ENCODE measurements around the gene NDUFS3. TPM values are rescaled to one million over a fixed set of nuclear protein-coding genes. Genes with fewer than 3 reads are reported as not detected.
A peak's percentile ranks its signal among the peaks of the same experiment; 100 is the strongest.
"Not testable (repeated sequence)": the region's sequence is repeated elsewhere in the genome, so short reads cannot be mapped to it uniquely, and the experiment has no call there.

Gene NDUFS3
- total RNA-seq, 1 donor from 2014 or later: 199 TPM

GRCh38 chr11:47541070-47541469 lies 37.8 kb upstream of the NDUFS3 start:
- Mint-ChIP-seq H3K27ac (ENCODE audit: unreplicated experiment) (peak overlapping the region; percentile 28), H3K36me3 (ENCODE audit: low read depth, unreplicated experiment) (peaks cover 4% of the 10 kb centered on the region), H3K4me3 (ENCODE audit: unreplicated experiment) (no peak overlapping the region), H3K4me1 (ENCODE audit: unreplicated experiment) (peaks cover 31% of the 10 kb centered on the region), H3K9me3 (ENCODE audit: unreplicated experiment) (no peaks in the 10 kb centered on the region), H3K27me3 (ENCODE audit: unreplicated experiment) (peaks cover 1% of the 10 kb centered on the region)
- no peak for DNase-seq (ENCODE audit: low spot score)
- TF ChIP-seq, protein P1, sequence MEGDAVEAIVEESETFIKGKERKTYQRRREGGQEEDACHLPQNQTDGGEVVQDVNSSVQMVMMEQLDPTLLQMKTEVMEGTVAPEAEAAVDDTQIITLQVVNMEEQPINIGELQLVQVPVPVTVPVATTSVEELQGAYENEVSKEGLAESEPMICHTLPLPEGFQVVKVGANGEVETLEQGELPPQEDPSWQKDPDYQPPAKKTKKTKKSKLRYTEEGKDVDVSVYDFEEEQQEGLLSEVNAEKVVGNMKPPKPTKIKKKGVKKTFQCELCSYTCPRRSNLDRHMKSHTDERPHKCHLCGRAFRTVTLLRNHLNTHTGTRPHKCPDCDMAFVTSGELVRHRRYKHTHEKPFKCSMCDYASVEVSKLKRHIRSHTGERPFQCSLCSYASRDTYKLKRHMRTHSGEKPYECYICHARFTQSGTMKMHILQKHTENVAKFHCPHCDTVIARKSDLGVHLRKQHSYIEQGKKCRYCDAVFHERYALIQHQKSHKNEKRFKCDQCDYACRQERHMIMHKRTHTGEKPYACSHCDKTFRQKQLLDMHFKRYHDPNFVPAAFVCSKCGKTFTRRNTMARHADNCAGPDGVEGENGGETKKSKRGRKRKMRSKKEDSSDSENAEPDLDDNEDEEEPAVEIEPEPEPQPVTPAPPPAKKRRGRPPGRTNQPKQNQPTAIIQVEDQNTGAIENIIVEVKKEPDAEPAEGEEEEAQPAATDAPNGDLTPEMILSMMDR (IDR thresholded peaks at IDR 0.05; ENCODE audit: unreplicated experiment): no peak

GRCh38 chr11:47545298-47545697 lies 33.6 kb upstream of the NDUFS3 start:
- TF ChIP-seq, protein P1 (IDR thresholded peaks at IDR 0.05; ENCODE audit: unreplicated experiment): no peak
- Mint-ChIP-seq H3K27me3 (ENCODE audit: unreplicated experiment) (peaks cover 1% of the 10 kb centered on the region), H3K4me1 (ENCODE audit: unreplicated experiment) (peaks cover 17% of the 10 kb centered on the region), H3K27ac (ENCODE audit: unreplicated experiment) (no peak overlapping the region), H3K9me3 (ENCODE audit: unreplicated experiment) (no peaks in the 10 kb centered on the region), H3K36me3 (ENCODE audit: low read depth, unreplicated experiment) (peaks cover 7% of the 10 kb centered on the region), H3K4me3 (ENCODE audit: unreplicated experiment) (no peak overlapping the region)
- DNase-seq (ENCODE audit: low spot score): no peak

DNA sequence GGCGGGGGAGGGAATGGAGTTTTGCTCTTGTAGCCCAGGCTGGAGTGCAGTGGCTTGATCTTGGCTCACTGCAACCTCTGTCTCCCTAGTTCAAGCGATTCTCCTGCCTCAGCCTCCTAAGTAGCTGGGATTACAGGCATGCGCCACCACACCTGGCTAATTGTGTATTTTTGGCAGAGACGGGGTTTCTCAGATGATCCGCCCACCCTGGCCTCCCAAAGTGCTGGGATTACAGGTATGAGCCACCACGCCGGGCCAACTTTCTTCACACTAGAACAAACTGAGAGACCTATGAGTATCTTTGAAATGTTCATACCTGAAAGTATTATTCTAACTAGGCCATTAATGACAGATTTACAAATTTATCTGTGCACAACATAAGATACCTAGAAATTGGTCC lies 32.6 kb upstream of the NDUFS3 start:
- not testable (repeated sequence) for H3K9me3 Mint-ChIP-seq (ENCODE audit: unreplicated experiment); H3K27me3 Mint-ChIP-seq (ENCODE audit: unreplicated experiment); H3K4me3 Mint-ChIP-seq (ENCODE audit: unreplicated experiment); DNase-seq (ENCODE audit: low spot score); H3K27ac Mint-ChIP-seq (ENCODE audit: unreplicated experiment); H3K36me3 Mint-ChIP-seq (ENCODE audit: low read depth, unreplicated experiment)
- peaks cover 18% of the 10 kb centered on the region for H3K4me1 Mint-ChIP-seq (ENCODE audit: unreplicated experiment)

DNA sequence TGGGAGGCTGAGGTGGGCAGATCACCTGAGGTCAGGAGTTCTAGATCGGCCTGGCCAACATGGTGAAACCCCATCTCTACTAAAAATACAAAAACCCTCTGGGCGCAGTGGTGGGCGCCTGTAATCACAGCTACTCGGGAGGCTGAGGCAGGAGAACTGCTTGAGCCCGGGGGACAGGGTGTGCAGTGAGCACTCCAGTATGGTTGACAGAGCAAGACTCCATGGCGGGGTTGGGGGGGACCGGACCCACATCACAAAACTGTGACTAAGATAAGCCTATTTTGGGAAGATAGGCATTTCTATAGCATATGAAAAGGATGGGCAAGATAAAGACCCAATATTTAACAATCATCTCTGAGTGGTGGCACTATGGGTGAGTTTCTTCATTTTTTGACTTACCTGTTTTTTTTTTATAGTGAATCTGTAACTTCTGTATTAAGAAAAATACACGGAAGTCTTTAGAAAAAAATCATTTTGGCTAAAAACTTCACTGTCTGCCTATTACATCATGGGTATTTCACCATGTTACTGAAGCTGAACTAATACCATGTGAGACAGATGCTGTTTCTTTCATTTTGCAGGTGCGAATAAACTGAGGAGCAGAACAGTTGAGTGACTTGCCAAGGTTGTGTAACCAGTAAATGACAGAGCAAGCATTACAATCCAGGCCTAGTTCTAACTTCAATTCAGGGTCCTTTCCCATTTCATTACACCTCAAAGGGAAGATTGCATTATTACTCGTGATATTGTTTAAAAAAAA lies 28.4 kb upstream of the NDUFS3 start:
- peak overlapping the region; percentile 57 for H3K27ac Mint-ChIP-seq (ENCODE audit: unreplicated experiment)
- peaks cover 13% of the 10 kb centered on the region for H3K36me3 Mint-ChIP-seq (ENCODE audit: low read depth, unreplicated experiment)
- peak overlapping the region; percentile 66 for H3K4me3 Mint-ChIP-seq (ENCODE audit: unreplicated experiment)
- no peaks in the 10 kb centered on the region for H3K9me3 Mint-ChIP-seq (ENCODE audit: unreplicated experiment)
- TF ChIP-seq, protein P1 (IDR thresholded peaks at IDR 0.05; ENCODE audit: unreplicated experiment): no peak
- peaks cover 24% of the 10 kb centered on the region for H3K4me1 Mint-ChIP-seq (ENCODE audit: unreplicated experiment)
- DNase-seq (ENCODE audit: low spot score): no peak
- peaks cover 8% of the 10 kb centered on the region for H3K27me3 Mint-ChIP-seq (ENCODE audit: unreplicated experiment)

- H3K4me3 Mint-ChIP-seq (ENCODE audit: unreplicated experiment): peak overlapping the region; percentile 100
- peaks cover 13% of the 10 kb centered on the region for H3K36me3 Mint-ChIP-seq (ENCODE audit: low read depth, unreplicated experiment)
- peak overlapping the region; percentile 83 for H3K27ac Mint-ChIP-seq (ENCODE audit: unreplicated experiment)
- H3K27me3 Mint-ChIP-seq (ENCODE audit: unreplicated experiment): peaks cover 8% of the 10 kb centered on the region
- DNase-seq (ENCODE audit: low spot score): no peak
- peaks cover 24% of the 10 kb centered on the region for H3K4me1 Mint-ChIP-seq (ENCODE audit: unreplicated experiment)
- TF ChIP-seq, protein P1 (IDR thresholded peaks at IDR 0.05; ENCODE audit: unreplicated experiment): no peak
- no peaks in the 10 kb centered on the region for H3K9me3 Mint-ChIP-seq (ENCODE audit: unreplicated experiment)
These were observed 27.8 kb upstream of the NDUFS3 start for GRCh38 chr11:47551086-47551485.

Measured in endothelial cell (in vitro differentiated cells).